ENCODE results near the gene STXBP4.

Gene STXBP4

DNA sequence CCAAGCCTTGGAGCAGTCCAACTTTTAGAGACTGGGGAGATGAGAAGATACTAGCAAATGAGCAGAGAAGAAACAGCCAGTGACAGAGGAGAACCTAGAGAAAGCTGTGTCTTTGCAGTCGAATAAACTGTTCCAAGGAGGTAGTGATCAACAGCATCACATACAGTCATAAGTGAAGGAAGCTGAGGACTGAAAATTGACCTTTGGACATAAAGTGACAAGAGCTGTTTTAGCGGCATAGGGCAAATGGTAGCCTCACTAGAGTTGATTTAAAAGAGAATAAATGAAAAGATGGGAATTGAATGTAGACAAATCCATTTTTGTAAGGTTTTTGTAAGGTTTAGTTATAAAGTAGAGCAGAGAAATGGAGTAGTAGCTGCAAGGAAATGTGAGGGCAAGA lies 165.0 kb downstream of the STXBP4 start:
- DNase-seq, result no peak

DNA sequence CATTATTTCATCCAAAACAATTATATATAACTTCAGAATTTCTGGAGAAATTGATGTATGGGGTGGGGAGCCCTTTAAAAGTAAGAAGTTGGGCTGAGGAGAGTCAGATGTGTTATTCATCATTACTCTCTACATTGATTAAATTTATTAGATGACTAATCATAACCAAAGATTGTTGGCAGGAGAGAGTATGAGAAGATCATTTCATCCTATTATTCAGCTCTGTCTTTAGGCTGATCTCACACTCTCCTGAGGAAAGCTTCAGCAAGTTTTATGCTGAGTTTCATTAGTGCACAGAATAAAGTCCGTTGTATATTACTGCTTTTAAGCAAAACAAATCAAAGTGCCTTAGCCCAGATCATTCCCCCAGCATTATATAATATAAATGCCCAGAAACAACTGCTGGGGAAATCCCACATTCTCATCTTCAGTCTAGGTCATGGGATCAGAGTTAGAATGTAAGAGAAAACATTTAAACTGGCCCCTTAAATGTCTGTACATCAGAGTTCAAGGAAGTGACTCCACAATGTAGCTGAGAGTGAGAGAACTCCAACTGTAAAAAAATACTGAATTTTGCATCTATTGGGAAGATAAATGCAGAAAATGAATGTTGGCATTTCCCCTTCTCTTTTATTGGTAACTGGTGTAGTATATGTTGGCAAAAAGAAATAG lies 166.1 kb downstream of the STXBP4 start:
- no peak for DNase-seq

DNA sequence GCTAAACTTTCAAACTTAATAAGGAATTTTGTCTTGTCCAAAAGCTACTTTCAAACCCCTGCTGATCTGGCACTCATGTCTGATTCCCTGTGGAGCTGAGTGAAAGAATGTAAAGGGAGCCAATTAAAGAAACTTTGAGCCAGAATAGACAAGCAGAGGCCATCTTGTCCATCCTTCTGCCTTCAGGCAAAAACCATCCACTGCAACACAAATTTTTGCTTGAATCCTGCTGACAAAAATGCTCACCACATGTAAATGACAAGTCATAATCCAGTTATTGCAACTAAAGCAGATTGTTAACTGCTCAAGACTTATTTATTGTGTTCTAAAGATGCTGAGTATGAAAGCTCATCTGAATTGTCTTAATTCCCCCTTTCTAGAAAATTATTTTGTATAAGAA lies 172.2 kb downstream of the STXBP4 start:
- no peak for DNase-seq

DNA sequence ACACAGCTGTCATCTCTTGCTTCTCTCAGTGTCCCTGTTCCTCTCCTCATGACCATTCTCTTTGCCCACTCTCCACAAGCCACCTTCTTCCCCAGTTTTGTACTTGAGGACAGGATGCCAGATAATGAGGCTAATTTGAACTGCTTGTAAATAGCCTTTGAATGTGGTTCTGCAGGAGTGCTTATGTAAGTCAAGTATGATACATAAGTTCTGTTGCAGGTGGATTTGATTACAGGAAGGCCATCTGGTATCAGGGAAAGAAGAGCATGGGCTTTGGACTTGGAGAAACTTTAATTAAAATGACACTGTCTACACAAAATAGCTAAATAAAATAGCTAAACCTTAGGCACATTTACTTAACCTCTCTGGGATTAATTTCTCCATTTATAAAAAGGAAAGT lies 176.0 kb downstream of the STXBP4 start:
- DNase-seq, result no peak

DNA sequence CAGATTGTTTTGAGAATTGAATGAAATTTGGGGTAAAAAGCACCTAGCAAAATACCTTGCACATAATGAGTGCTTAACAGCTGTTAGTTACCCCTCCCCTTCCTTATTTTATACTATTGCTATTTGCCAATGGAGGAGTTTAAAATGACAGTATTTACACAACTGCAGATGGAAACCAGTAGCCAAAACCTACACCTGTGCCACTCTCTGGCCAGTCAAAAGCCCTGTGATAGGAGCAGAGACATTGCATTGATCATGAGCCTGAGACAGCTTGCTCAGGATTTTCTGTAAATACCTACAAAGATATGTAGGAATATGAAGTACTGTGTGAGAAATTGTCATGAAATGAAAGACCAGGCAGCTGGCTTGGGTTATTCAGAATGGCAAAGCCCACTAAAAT lies 180.9 kb downstream of the STXBP4 start:
- no peak for DNase-seq

DNA sequence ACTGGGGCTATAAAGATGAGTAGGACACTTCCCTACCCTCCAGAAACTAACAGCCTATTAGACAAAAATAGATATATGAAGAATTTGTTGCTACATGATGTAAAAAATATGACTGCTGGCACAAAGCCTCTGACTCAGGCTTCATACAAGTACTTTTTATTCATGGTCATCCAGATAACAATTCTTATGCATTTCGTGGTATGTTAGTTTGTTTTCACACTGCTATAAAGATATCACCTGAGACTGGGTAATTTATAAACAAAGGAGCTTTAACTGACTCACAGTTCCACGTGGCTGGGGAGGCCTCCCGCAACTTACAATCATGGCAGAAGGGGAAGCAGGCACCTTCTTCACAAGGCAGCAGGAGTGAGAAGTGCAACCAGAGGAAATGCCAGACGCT lies 183.7 kb downstream of the STXBP4 start:
- no peak for DNase-seq

DNA sequence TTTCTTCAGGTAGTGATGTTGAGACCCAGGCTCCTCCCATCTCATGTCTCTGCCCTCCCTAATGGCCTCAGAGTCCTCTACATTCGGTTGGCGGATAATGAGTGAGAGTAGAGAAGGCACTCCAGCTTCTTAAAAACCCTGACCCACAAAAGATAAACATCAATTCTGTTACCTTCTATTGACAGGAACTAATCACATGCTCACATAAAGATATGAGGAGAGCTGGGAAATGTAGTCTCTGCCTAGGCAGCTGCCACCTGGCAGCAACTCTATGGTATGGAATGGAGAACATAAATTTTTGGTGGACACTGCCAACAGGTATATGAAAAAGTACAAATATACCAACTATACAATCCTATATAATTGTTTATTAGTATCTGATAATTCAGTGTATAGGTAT lies 185.5 kb downstream of the STXBP4 start:
- DNase-seq, result no peak

DNA sequence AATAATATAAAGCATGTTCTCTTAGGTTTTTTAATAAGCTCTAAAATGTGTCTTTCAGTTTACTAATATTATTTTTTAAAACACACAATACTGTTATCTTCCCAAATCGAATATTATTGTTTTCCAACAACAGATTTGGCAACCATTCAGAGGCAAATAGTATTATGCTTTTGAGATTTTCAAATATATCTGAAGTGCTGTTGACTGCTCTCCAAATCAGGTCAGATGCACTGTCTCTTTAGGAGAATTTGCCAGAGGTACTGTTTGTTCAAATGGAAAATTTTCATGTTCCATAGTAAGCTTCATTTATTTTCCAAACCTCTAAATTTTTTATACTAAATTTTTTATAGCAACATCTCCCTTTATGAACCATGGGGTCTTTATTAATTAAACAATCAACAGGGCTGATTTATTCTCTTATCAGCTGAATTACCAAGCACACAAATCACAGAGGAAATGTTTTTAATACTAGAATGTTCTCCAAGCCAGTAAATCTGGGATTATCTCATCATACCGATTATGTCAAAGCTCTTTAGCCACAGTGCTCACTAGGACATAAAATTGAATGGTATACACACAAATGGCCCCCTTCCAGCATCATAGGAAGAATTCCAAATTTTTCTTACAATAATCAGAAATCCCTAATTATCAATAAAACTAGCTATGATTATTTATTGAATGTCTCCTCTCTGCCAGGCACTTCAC lies 187.4 kb downstream of the STXBP4 start:
- no peak for DNase-seq

DNA sequence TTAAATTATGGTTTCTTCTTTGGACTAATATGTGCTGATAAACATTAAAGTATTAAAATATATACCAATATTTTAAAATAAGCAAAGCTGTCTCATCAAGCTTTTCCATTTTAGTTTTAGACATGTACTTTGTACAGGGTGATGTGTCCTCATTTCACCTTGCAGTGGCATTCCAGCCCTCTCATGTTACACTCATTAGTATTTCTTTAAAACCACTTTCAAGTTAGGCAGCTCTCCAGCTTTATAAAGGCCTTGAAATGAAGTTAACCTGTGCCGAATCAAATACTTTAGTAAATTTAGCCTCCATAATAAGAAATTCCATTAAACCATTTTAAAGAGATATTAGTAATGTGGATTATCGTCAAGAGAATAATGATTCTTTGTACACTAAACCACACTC lies 188.6 kb downstream of the STXBP4 start:
- no peak for DNase-seq

DNA sequence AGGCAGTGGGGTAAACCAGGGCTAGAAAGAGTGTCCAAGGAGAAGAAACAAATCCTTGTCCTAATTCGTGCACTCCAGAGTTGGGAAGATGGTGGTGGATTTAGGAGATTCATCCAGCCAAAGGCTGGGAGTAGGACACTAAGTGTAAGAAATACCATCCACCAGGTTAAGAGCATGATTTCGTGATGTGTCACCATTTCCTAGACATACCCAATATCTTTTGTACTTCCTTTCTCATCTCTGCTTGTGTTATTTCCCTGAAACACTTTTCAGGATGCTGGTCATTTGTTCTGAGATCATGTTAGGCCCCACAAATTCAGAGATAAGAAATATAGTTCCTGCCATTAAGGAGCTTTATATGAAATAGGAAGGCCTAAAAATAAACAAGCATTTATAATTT lies 189.9 kb downstream of the STXBP4 start:
- DNase-seq, result no peak

DNA sequence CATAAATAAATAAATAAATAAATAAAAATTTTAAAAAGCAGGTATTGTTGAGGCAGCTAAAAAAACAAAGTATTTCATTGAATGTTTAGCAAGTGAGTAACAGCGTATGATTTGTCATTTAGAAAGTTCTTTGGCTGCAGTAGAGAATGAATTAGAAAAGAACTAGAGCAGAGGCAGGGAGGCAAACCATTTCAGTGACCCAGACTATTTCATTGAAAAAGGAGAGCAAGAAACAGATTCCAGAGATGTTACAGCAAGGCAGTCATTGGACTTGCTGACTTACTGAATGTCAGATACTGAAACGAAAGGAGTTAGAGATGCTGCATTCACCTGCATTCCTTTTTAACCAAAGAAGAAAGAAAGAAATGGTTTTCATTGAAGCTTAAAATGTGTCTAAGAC lies 190.7 kb downstream of the STXBP4 start:
- no peak for DNase-seq

DNA sequence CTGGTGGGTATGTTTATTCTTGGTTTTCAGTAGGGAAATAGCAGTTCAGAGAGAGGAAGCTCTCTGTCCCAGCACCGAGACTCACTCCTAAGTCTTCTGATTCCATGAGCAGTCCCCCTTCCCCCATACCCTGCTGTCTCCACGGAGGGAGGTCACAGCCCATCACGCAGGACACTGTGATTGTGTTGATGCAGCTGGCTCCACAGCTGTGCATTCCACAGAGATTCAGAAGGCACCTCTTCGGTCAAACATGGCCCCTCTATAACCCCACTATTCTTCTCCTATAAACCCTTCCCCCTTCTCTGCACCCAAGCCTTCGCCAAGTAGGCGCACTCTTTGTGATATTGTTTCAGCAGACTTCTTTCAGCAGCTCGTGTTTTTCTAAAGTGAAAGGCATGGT lies 191.9 kb downstream of the STXBP4 start:
- DNase-seq, result no peak

DNA sequence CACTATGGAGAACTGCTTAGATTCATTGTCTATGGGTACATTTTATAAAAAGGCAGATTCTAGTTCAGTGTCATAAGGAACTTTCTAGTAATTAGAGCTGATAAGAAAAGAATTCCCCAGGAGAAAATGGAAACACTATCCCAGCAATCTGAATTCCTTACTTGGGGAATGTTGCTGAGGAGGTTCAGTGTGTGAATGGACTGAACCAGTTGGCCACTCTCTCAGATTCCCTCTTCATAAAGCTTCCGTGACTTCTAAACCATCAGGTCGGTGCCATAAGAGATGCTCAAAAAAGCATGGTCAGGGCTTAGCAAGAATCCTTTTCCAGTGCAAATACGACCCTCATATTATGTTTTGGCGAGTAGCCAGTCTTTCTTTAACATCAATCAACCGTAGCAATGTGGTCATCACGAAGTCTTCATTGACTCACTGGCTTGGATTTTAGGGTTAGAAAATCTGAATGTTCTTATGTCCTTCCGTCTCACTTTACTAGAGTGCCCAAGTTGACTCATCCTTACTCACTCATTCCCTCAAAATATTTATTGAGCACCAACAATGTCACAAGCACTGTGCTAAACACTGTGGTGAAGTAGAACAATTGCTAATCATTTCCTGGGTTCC lies 193.5 kb downstream of the STXBP4 start:
- no peak for DNase-seq

DNA sequence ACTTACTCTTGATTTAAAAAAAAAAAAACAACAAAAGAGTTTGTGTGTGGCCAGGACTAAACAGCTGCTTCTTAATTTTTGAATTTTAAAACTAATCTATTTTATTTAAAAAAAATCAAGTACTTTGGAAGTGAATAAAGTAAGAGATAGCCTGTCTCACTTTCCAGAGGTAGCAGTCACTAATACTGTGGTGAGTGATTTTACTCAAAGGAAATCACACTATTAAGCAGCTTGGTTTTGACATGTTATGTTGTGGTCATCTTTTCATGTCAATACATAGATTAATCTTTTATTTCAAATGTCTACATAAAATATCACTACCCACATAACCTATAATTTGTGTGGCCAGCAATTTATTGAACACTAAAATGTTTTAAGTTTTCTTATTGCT lies 194.0 kb downstream of the STXBP4 start:
- DNase-seq, result no peak

DNA sequence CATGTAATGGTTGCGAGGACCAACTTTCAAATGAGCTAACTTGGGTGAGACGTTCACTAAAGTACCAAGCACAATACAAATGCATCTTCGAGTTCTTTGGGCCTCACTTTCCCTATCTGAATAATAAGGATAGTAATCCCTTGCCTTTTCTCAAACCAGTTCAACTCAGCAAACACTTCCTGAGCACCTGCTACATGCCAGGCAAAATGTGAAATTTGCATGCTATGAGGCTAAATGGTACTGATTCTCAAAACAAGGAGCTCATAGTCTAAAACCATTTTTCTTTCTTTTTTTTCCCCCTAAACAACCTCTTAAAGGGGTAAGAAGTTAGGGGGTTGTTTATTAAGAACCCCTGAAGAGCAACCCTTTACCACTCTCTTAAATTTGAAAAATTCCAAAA lies 194.8 kb downstream of the STXBP4 start:
- DNase-seq, result no peak

DNA sequence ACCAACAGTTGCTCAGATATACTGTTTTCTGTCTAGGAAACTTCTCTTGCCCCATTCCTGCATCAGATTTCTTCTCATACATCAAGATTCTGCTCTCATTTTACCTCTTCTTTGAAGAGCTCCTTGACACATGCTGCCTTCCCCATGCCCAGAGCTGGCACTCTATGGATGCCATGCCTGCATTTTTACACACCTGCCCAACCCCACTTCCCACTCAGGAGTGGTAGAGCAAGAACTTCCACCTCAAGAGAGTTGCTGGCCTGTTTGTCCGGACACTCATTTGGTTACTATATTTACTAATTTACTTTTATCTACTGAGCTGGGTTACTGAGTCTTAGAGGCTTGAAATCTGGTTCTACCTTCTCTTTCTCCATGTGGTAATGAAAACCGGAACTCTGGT lies 197.9 kb downstream of the STXBP4 start:
- DNase-seq, result no peak

DNA sequence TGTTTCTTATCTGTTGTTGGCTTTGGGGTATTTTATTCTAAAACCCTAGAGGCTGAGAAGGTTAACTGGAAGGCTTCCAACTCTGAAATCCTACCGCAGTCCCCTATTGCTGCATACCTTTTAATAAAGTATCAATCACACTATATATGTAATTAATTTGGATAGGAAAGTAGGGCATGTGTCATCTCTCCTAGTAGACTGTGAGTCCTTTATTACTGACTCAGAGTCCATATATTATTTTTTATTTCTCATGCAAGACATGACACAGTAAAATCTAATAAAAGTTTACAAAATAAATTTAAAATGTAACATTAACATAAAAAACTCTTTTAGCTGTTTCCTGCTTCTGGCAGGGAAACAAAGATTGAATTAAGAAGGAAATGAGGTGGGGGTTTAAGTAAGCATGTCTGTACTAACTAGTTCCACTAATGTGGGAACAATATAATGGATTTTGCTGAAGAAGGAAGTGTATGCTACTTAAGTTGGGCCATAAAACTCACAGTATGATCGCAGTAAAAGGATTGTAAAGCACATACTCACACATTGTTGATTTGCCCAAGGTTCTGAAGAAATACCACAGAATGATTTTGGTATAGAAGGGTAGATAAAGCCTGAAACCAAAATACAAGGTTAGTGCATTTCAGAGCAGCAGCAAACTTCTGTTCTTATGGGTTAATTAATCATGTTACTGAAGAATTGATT lies 198.6 kb downstream of the STXBP4 start:
- DNase-seq, result no peak

DNA sequence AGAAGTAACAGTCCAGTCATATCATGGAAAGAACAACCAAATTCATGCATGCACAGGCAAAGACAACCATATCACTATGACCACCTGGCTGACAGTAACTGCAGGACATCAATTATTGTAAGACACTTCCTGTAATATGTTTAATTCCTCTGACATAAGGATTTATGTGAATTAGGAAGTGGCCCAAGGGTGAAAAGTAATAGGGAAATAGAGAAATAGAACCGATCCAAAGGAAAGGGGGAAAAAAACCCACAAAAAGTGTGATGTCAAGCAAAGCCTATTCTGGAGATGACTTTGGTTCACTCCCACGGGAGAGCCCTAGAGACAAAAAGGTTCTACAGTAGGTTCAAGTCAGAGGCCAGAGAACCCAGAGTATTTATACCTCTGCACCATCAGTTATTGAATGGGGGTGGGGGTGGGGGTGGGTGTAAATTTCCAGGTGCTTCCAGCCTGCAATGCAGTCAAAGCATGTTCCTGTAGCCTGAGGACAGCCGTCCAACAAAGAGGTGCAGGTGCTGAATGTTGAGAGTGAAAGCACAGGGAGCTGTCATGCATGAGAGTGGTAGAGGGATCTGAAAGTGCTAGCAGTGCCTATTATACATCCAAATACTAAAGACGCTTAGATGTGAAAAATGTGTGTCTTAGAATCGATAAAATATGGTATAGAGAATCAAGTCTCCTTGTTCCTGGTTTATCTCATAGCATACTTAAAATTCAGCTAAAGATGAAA lies 200.6 kb downstream of the STXBP4 start:
- no peak for DNase-seq

DNA sequence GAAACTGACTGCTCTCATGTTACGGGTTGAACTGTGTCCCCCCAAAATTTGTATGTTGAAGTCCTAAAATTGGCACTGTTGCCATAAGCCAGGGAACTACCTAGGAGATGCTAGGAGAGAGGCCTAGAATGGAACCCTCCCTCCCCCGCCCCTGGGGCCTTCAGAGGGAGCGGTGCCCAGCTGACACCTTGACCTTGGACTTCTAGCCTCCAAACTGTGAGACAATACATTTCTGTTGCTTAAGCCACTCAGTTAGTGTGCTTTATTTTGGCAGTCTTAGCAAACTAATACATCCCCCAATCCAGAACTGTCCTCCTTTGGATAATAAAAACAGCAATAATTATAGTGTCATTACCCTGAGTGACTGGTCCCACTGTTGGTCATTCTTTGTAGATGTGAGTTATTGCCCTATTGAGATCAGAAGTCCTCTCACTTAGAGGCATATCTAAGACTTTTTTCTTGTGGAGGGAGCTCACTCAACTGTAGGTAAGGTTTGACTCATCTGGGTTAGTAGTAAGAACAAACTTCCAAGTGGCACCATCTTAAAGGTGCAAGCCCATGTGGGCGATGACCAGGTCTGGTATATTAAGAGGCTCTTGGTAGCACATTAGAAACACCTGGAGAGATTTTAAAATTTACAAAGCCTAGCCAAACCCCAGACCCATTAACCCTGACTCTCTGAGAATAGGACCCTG lies 203.2 kb downstream of the STXBP4 start:
- no peak for DNase-seq

DNA sequence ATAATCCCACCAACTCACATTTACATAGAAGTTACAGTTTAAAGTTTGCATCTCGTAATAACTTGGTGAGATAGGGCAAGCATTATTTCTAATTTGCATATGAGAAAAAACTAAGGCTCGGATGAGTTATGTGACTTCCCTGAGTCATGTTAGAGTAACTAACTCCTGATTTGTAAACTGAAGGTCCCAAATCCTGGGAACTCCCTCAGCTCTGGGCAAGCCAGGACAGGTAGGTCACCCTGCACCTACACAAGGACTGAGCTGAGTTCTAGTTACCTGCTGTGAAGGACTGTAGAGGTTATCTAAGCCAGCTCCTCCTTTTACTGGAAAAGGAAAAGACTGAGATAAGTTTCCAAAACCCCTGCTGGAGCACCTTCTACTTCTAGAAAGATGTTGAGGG lies 204.0 kb downstream of the STXBP4 start:
- no peak for DNase-seq

DNA sequence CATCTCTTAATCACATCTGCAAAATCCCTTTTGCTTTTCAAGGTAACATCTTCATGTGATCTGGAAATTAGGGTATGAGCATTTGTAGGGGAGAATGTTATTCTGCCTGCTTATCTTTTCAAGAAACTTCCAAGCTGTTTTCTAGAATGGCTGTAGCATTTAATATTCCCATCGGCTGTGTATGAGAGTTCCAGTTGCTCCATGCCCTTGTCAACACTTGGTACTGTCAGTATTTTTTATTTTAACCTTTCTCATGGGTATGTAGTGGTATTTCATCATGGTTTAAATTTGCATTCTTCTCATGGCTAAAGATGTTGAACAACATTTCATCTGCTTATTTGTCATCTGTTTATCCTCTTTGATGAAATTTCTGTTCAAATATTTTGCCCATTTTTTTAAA lies 205.6 kb downstream of the STXBP4 start:
- no peak for DNase-seq

DNA sequence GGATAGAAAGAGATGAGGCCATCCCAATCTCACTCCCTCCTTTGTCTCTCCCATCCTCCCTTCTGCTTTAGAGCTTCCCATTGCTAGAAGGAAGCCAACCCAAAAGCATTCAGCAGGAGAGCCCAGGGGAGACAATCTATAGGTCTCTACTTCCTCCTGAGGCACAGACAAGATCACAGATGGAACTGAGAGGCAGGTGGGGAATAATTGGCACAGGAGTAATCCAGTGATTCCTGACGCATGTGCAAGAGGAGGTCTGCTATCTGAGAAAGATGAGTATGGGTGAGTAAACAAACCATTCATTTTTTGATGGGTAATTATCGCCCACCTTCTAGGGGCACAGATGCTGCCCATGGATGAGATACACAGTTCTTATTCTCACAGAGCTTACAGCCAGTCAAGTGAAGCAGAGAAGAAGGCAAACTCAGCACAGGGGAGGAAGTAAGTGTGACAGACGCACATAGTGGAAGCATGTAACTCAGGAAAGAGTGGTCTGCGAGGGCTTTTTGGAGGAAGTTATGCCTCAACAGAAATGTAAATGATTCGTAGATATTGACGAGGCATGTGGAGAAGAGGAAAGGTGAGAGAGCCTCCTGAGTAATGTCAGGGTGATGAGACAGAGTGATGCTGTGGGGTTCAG lies 207.3 kb downstream of the STXBP4 start:
- DNase-seq, result no peak

Data from activated CD4-positive, alpha-beta T cell treated with anti-CD3 and anti-CD28 coated beads, Interleukin-2, amount 50 U/mL, for 1 hour (primary cell).